Endometrial microvascular endothelial cells (primary cell): Measurements from ENCODE around the gene KCNB1. TPM values are rescaled to one million over a fixed set of nuclear protein-coding genes. Genes with fewer than 3 reads are reported as not detected.

Source experiments
- in situ Hi-C: cut with HindIII; loops from 2 replicates; pipeline ENCODE4 v1.10.0; 2017; ENCODE audit warnings: low sequenced_read_pairs, low pct_unique_long_range_greater_than_20kb; ENCODE audit errors: inconsistent ontology term
- total RNA-seq: library from RNA; depleted of rRNA; stranded (reverse); fragments of >200 nt; gene quantifications from one replicate; pipeline ENCODE4 v1.2.3, GENCODE V29; 2015; ENCODE audit errors: inconsistent ontology term

The KCNB1 gene
- total RNA-seq, 1 donor from 2014 or later: not detected

DNA sequence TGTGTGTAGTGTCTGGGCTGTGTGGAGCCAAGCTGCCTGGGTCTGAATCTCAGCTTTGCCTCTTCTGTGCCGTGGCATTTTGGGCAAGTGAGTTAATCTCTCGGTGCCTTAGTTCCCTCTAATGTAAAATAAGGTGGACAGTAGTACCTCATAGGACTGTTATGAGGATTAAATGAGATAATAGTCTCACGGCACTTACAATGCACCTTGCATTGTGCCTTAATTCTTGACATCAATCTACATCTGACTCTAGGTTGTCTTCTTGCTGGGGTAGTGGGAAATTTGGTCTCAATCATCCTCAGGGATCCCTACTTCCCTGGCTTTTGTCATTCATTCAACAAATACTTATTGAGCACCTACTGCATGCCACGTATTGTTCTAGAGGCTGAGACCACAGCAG is 133.9 kb downstream of the KCNB1 start:
- in situ Hi-C loops: no loop called here

DNA sequence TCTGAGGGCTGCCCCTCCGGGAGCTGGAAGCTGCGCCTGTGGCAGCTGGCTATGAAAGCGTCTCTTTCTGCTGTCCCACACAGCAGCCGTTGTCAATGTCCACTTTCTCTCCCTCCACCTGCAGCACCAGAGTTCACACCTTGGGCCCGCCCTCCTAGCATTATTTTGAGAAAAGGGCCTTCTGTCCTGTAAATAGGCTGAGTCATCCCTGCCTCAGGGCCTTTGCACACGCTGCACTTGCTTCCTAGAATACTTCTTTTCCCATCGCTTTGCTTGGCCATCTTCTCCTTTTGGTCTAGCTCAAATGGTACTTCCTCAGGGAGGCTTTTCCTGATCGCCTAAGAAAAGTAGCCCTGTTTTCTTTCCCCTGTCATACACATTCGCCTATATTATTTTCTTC is 135.3 kb downstream of the KCNB1 start:
- in situ Hi-C loops: no loop called here

DNA sequence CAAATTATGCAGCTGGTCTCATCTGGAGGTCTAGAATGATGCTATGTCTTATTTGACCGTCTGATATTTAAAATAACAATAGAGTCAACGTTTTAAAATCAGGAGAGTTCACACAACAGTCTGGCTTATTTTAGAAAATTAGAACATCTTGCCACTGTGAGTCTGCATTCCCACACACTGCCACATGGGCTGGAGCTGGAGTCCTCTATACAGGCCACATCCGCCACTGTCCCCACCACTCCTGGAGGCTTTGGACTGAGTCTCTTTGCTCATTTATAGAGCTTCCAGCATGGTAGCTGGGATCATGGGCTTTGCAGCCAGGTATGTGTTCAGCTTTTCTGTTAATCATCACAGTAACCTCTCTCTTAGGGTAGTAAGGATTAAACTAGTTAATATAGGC is 135.8 kb downstream of the KCNB1 start:
- in situ Hi-C loops: no loop called here

DNA sequence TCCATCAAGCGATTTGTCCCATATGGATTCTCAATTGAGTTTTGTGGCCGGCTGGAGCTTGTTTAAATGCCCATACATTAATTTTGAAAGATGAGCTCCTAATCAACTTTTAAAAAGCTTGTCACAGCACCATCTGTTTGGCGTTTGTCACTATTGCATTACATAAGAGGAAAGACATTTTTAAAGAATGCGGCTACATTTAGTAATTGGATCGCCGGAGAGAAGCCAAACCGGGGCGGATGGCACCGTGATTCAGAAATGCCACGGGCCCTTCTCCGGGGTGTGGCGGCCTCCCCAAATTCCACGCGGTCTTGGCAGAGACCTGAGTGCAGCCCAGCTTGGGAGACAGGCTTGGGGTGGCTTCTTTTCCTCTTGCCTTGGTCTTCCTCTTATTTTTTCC is 136.9 kb downstream of the KCNB1 start:
- in situ Hi-C loops: no loop called here

DNA sequence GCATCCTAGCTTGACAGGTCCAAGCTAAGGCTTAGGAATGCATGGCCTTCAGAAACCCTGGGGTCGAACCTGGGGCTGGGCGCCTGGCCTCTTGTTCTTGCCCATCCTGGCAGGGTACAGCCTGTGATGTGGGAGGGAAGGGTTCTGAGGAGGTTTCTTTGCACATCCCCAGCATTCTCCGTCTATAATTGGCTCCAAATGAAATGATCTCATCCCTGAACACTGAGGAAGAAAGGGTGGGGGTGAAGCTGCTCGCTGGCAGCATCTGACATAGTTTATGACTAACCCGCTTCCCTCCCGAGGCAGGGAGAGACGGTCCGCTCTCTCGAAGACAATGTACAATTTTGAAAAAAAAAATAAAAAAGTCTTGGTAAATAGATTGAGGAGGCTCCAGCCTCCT is 137.5 kb downstream of the KCNB1 start:
- in situ Hi-C loops: no loop called here

DNA sequence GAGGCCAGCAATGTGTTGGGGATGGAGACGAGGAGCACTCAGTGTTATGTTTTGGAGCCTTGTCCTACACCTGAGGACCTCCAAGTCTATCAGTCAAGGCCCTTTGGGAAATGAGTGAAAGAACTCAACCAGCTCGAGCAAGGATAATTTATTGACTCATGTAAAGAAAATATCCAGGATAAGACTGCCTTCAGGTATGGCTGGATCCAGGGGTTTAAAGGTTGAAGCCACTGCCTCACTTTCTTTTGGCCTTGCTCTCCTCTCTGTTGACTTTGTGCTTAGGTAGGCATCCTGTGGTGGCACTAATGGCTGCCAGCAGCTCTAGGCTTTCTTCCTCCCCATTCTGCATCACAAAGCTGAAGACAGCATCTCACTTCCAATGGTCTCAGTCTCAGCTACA is 138.3 kb downstream of the KCNB1 start:
- in situ Hi-C loops: no loop called here

DNA sequence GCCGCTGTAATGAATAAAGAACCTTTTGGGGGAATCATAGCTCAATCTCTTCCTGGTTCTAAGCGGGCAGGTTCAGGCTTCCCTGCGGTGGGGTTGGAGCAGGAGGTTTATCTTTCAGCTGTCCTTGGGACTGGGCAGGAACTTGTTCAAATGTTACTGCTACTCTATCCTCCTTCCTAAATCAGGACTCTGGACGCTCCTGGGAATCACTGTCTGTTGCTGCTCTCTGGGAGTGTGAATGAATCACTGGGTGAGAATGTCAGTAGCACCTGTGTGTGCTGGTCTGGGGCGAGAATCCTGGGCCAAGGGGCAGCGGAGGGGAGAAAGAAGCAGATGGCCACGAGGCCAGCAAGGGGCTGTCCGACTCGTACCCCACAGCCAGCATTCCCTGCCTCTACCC is 139.2 kb downstream of the KCNB1 start:
- in situ Hi-C loops: no loop called here

DNA sequence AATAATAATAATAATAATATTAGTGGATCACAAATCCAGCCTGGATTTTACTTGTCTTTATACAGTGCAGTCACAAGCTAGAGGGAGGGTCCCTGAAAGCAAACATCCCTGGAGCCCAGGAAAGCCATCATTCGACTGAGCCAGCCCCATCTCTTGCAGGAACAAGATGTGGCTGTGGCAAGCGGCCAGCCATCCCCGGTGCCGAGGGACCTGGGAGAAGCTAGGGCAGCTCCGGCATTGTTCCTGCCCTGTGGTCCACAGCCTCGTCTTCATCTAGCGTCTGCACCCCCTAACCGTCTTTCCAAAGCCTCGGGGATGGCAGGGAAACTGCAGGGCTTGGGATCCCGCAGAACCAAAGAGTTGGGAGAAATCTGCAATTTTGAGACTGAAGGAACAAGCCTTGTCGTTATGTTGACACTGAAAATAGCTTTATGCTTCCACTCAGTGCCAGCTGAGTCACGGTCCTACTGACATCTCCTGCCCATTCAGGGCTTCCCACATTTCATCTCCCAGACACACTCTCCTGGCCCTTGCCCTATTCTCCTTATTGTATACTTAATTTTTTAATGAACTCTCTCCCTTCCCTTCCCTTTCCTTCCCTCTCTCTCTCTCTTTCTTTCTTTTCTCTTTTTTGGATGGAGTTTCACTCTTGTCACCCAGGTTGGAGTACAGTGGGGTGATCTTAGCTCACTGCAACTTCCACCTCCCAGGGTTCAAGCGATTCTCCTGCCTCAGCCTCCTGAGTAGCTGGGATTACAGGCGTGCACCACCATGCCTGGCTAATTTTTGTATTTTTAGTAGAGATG is 142.1 kb downstream of the KCNB1 start:
- in situ Hi-C loops: no loop called here

DNA sequence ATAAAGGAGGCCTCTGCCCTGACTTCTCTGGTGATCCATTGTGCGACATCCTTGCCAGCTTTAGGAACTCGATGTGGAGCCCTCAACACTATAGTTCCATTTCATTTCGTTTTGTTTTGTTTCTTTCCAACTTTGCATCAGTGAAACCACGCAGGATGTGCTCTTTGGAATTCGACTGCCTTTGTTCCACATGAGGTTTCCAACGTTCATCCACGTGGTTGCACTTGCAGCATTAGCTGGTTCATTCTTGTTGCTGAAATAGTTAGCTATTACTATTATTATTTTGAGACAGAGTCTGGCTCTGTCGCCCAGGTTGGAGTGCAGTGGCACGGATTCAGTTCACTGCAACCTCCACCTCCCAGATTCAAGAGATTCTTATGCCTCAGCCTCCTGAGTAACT is 143.3 kb downstream of the KCNB1 start:
- in situ Hi-C loops: no loop called here

DNA sequence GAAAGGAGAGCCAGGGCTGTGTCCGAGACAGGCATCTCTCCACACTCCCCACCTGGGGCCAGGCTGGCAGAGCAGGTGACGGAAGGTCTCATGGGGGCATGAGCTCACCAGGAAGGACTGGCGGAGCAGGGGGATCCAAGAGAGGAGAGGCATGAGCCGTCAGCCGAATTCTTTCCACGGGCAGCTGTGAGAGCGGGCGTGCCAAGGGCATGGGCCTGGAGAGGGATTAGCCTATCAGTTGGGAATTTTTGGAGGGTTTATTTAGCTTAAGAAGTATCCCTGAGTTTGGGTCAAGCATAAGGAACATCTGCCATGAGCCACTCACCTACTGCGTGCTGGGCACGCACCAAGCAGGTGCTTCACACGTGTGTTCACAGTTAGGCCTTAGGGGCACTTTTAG is 144.4 kb downstream of the KCNB1 start:
- in situ Hi-C loops: no loop called here

DNA sequence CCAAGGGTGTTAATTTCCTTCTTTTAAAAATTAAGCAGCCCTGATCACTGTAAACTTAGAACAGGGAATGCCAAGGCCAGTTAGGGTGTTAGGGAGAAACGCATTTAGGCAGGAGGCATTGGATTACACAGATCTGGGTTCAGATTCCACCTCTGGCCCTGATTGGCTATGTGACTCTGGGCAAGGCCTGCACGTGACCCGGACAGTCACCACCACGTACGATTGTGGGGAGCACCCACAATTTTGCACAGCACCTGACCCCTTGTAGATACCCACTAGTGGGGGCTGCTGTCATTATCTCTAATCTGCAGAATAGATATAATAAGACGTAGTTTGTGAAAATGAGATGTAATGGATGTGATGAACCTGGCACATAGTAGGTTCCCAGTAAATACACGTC is 145.1 kb downstream of the KCNB1 start:
- in situ Hi-C loops: no loop called here

DNA sequence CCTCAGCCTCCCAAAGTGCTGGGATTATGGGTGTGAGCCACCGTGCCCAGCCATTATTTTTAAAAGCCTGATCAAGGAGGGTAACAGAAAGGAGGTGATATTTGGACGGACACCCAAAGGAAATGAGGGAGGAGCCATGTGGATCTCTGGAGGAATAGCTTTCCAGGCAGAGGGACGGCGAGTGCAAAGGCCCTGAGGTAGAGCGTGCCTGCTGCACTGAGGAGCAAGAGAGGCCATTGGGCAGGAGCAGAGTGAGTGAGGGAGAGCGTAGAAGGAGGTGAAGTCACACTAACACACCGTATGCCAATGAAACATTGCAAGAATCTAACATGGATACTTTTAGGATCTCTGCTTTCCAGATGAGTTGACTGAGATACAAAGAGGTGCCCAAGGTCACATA is 145.7 kb downstream of the KCNB1 start:
- in situ Hi-C loops: no loop called here

DNA sequence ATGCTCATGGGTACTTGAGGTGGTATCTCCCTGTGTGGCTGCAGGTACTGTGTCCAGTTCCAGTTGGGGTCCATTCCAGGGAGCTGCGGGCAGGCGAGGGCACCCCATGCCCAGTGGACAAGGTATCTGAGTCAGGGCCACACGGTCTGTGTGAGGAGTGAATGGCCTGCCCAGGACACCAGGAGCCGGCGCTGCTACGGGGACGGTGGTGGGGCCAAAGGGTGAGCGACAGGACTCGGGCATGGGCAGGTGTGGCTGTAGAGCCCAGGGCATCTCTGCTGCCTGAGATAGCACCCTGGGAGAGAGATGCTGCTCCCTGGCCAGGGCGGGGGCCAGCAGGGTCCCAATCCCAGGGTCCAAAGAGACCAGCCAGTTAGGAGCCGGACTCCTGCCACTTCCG is 147.0 kb downstream of the KCNB1 start:
- in situ Hi-C loops: no loop called here

DNA sequence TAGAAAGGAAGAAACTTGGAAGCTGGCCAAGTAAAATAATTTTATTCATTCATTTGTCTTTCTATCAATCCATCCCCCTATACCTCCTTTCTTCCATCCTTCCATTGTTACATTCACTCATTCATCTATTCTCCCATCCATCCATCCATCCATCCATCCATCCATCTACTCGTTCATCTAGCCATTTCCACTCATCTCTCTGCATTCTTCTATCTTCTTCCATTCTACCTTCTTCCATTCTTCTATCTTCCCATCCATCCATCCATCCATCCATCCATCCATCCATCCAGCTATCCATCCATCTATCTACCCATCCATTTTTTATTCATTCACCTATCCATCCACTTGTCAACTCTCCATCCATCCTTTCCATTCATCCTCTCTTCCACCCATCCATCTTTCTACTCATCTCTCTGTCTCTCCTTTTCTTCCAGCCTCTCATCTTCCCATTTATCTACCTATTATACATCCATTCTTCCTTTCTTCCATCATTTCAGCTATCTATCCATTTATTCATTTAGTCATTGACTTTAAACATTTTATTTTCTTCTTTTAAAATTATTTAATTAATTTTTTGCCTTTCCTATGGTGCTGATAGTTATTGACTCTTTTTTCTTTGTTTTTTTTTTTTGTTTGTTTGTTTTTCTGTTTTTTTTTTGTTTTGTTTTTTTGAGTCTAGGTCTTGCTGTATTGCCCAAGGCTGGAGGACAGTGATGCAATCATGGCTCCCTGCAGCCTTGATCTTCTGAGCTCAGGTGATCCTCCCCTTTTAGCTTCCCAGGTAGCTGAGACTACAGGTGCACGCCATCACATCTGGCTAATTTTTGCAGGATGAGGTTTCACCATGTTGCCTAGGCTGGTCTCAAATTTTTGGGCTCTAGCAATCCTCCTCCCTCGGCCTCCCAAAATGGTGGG is 151.5 kb downstream of the KCNB1 start:
- in situ Hi-C loops: no loop called here

DNA sequence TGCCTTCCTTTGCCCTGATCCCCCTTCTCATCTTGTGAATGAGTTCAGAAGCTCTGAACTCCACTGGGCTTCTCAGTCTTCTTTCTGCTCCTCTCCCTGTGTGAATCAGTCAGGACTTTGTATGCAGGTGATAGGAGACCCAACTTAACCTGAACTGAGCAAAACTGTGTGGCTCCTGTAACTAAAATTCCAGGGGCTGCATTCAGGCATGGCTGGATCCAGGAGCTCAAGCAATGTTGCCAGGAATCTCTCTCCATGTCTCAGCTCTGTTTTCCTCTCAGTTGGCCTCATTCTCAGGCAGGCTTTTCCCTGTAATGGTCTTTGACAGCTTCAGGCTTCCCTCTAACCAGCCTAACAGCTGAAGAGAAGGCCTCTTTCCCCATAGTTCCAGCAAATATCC is 153.7 kb downstream of the KCNB1 start:
- in situ Hi-C loops: no loop called here

DNA sequence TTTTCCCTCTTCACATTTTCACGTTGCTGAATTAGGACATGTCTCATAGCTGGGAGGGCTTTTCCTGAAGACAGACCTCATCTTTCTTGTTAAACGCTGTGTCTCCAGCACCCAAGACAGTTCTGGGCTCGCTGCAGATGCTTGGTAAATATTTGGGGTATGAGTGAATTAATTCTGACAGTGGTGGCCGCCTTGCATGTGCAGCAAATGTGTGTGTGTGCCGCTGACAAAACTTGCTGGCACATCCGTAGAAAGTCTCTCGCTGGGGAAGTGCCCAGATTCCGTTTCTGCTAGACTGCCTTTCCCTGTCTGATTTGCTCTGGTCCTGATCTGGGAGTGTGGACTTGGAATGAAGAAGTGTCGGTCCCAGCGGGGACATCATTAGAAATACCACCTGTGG is 156.4 kb downstream of the KCNB1 start:
- in situ Hi-C loops: no loop called here

DNA sequence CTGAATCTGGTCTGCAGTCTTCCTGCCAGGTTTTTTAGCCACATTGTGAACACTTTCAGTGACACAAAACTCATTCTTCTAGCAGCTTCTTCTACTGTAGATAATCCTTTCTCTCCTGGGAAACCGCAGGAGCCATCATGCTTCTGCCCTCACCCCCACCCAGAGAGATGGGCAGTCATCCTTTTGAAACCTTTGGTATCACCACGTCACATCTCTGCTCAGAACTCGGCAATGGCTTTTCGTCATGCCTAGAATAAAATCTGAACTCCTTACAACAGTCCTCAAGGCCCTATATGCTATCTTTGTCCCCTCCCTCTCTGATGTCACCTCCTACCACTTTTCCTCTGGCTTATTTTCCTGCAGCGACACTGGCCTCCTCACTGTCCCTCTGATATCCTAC is 158.2 kb downstream of the KCNB1 start:
- in situ Hi-C loops: no loop called here

DNA sequence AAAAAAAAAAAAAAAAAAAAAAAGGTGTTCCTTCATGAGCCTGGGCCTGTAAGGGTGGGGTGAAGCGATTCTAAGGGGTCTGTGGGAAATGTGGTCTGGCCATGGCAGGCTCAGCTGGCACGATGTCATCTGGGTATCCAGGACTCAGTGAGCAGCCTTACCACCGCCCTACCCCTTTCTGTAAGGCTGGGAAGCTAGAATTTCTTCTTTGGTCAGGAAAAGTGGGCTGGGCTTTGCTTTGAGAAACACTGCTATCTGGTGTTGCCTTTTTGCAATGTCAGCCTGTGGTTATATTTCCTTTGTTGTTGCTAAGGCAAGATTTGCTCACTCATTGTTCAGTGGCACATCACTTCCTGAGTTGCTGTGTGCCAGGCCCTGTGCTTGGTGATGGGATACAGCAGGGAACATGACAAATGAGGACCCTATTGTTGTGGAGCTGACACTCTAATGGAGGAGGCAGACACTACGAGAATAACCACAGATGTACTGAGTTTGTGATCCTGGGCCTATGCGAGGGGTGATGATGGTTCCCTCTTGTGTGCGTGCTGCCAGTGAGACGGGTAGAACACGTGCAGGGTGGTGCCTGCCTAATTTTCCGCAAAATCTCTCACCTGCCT is 158.7 kb downstream of the KCNB1 start:
- in situ Hi-C loops: no loop called here

DNA sequence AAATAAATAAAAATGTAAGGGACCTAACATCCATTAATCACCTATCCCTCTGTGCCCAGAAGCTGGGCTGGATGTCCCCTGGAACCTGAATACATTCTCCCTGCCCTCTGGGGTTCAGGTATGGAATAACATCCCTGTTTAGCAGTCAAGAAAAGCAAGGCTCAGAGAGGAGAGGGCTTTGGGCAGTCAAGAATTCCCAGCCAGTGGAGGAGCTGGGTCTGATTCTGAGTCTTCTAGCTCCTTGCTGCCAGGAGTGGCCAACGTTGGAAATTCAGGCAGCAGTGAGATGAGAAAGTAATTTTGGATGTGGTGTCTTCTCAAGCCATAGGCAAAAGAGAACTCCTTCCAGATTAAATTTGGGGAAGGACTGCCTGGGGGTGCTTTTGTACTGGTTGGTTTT is 162.0 kb downstream of the KCNB1 start:
- in situ Hi-C loops: no loop called here
